ENCODE data around the gene CGB2. TPM values are rescaled to one million over a fixed set of nuclear protein-coding genes. Genes with fewer than 3 reads are reported as not detected.

Gene CGB2
- total RNA-seq, 1 experiment from 2014 or later = not detected

DNA sequence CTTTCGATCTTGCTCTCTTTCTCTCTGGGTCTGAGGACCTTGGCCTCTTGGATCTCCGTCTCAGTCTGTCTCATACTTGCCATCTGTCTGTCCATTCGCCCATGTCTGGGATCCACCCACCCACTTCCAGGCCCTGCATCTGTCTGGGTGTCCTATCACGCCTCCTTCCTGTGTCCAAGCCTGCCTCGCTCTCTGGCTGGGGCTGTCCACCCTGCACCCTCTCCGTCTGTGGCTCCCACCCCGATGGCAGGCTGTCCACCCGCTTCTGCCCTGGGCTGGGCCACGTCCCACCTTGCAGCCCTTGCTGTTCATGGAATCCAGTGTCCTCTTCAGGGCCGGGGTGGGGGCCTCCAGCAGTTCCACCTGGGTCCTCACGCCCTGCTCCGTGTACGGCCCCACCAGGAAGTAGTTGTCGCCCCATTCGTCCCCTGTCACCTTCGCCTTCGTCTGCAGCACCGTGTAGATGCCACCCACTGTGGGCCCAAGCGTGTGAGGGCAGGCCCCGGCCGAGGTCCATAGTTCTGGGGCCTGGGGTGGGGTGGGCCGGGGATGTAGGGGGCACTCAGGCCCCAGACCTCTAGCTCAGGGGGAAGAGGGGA is 40.6 kb upstream of the CGB2 start:
- Histone ChIP-seq H3K36me3 (ENCODE audit: low read depth) (no peaks in the 10 kb centered on the region), H3F3A (ENCODE audit: insufficient read depth, low read depth) (peaks cover 18% of the 10 kb centered on the region), H3K9me3 (ENCODE audit: insufficient read depth, low read depth) (no peaks in the 10 kb centered on the region), H2AFZ (no peak overlapping the region), H3K27me3 (ENCODE audit: insufficient read depth, low read depth) (no peaks in the 10 kb centered on the region), H3K4me2 (peak overlapping the region; percentile 95; the same call in 1 of the 2 replicates), H3K79me2 (ENCODE audit: low read depth) (peaks cover 52% of the 10 kb centered on the region), H3K27ac (no peak overlapping the region), H3K4me3 (no peak overlapping the region), H3K9me2 (ENCODE audit: insufficient read depth) (no peaks in the 10 kb centered on the region), H3K4me1 (replicated peaks; ENCODE audit: insufficient read depth) (peaks cover 16% of the 10 kb centered on the region), H4K20me1 (ENCODE audit: insufficient read depth) (peaks cover 3% of the 10 kb centered on the region)
- intact Hi-C loops (cut with micrococcal nuclease; ENCODE audit: unreplicated experiment) = loop anchor here (5.0 to 10.0 kb wide), 3 partner anchors 194 to 654 kb away; partner anchors contain the start of genes CA11, RRAS and SCAF1
- CTCF ChIA-PET = interaction anchor here (2.6 kb wide), 1 partner anchor 21 kb away, joined by 11 read pairs; no protein-coding TSS in a partner anchor
- DNase-seq = no peak
- TF ChIP-seq EZH2 (IDR thresholded peaks at IDR 0.05; ENCODE audit: low read depth) = no peak
- no peak for TF ChIP-seq CTCF (conservative IDR thresholded peaks at IDR 0.05)
- POLR2A ChIA-PET (ENCODE audit: unreplicated experiment) = interaction anchor here (1.1 kb wide), 1 partner anchor 29 kb away, joined by 4 read pairs; no protein-coding TSS in a partner anchor
- no TSS peak for BruUV-seq (replicated peaks)

DNA sequence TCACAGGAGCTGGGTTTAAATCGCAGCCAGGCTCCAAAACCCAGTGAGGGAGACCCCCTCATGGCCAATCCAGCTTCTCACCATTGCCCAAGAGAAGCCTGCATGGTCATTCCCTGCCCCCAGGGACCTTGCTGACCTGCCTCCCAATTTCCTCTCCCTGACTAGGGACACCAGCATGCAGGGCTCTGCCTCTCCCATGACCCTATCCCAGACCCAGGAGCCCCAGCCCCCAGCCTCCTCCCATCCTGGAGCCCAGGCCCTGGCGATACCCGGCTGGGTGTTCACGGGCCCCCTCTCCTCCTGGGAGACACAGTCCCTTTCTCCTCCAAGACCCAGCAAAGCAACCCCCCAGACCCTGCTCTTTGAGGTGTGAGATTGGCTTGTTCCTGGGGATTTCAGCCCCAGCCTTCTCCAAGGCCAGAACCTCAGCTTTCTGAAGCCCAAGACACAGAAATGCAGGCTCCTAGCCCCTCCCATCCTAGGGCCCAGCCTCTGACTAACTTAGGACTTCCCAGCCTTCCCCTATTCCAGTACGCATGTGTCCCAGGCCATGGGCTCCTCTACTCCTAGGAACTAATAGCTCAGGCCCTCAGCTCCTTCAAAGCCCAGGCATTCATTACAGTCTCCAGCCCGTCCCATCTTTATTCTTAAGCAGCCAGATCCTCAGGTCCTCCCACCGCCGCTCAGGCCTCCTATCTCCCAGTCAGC is 39.7 kb upstream of the CGB2 start:
- no peaks in the 10 kb centered on the region for H3K27me3 ChIP-seq (ENCODE audit: insufficient read depth, low read depth)
- no peaks in the 10 kb centered on the region for H3K9me3 ChIP-seq (ENCODE audit: insufficient read depth, low read depth)
- H3K4me2 ChIP-seq = peak overlapping the region; percentile 95
- peaks cover 12% of the 10 kb centered on the region for H3F3A ChIP-seq (ENCODE audit: insufficient read depth, low read depth)
- peaks cover 16% of the 10 kb centered on the region for H3K4me1 ChIP-seq (replicated peaks; ENCODE audit: insufficient read depth)
- no peak for TF ChIP-seq CTCF (conservative IDR thresholded peaks at IDR 0.05)
- no peak for TF ChIP-seq EZH2 (IDR thresholded peaks at IDR 0.05; ENCODE audit: low read depth)
- 0 out of 2 replicates have a peak overlapping the region, but pooled peaks have one; percentile 41 for H3K27ac ChIP-seq
- peak overlapping the region; percentile 97 for H3K4me3 ChIP-seq
- H3K36me3 ChIP-seq (ENCODE audit: low read depth) = 0 out of 2 replicates have a peak, but pooled peaks cover 2% of the 10 kb centered on the region
- DNase-seq = peak; percentile 64 to 67
- H3K79me2 ChIP-seq (ENCODE audit: low read depth) = peaks cover 62% of the 10 kb centered on the region
- H2AFZ ChIP-seq = peak overlapping the region; percentile 92
- POLR2A ChIA-PET (ENCODE audit: unreplicated experiment) = interaction anchor here (0.5 to 1.2 kb wide), 11 partner anchors 8 to 859 kb away, joined by 3 to 12 read pairs (median 5); no protein-coding TSS in a partner anchor
- CTCF ChIA-PET = interaction anchor here (0.5 to 2.6 kb wide), 11 partner anchors 8 to 279 kb away, joined by 3 to 11 read pairs (median 4); partner anchors contain the start of gene CGB7
- H4K20me1 ChIP-seq (ENCODE audit: insufficient read depth) = peaks cover 12% of the 10 kb centered on the region
- intact Hi-C loops (cut with micrococcal nuclease; ENCODE audit: unreplicated experiment) = loop anchor here (2.0 to 10.0 kb wide), 5 partner anchors 27 to 653 kb away; partner anchors contain the start of genes CA11, FTL, RRAS and SCAF1
- H3K9me2 ChIP-seq (ENCODE audit: insufficient read depth) = no peaks in the 10 kb centered on the region
- no TSS peak for BruUV-seq (replicated peaks)

GRCh38 chr19:48992581-48993174 is 39.0 kb upstream of the CGB2 start:
- H2AFZ ChIP-seq = peak overlapping the region; percentile 92

More at GRCh38 chr19:48992581-48993174, 39.0 kb upstream of the CGB2 start:
- ChIA-PET POLR2A (ENCODE audit: unreplicated experiment) (interaction anchor here (0.5 to 1.3 kb wide), 23 partner anchors 9 to 858 kb away, joined by 3 to 12 read pairs (median 4); partner anchors contain the start of genes CA11, CGB7, RPL18 and SPHK2), CTCF (interaction anchor here (0.5 to 2.6 kb wide), 22 partner anchors 9 to 499 kb away, joined by 3 to 11 read pairs (median 4); partner anchors contain the start of gene CGB7)
- H3K4me2 ChIP-seq = peak overlapping the region; percentile 95
- H3K27ac ChIP-seq = peak overlapping the region; percentile 41; the same call in 1 of the 2 replicates
- H3F3A ChIP-seq (ENCODE audit: insufficient read depth, low read depth) = peaks cover 10% of the 10 kb centered on the region; the same call in 1 of the 2 replicates
- peaks cover 16% of the 10 kb centered on the region for H3K4me1 ChIP-seq (replicated peaks; ENCODE audit: insufficient read depth)
- peaks cover 68% of the 10 kb centered on the region for H3K79me2 ChIP-seq (ENCODE audit: low read depth)
- DNase-seq = peak in 1 of 2 experiments; percentile 23
- intact Hi-C loops (cut with micrococcal nuclease; ENCODE audit: unreplicated experiment) = loop anchor here (2.0 to 10.0 kb wide), 5 partner anchors 28 to 652 kb away; partner anchors contain the start of genes CA11, FTL, RRAS and SCAF1
- H3K4me3 ChIP-seq = peak overlapping the region; percentile 97
- BruUV-seq (replicated peaks) = TSS peak; percentile 77
- 0 out of 2 replicates have a peak, but pooled peaks cover 5% of the 10 kb centered on the region for H3K36me3 ChIP-seq (ENCODE audit: low read depth)
- H3K27me3 ChIP-seq (ENCODE audit: insufficient read depth, low read depth) = no peaks in the 10 kb centered on the region
- TF ChIP-seq CTCF (conservative IDR thresholded peaks at IDR 0.05) (no peak), EZH2 (IDR thresholded peaks at IDR 0.05; ENCODE audit: low read depth) (no peak)
- peaks cover 19% of the 10 kb centered on the region for H4K20me1 ChIP-seq (ENCODE audit: insufficient read depth)
- no peaks in the 10 kb centered on the region for H3K9me3 ChIP-seq (ENCODE audit: insufficient read depth, low read depth)
- H3K9me2 ChIP-seq (ENCODE audit: insufficient read depth) = no peaks in the 10 kb centered on the region

Data from PC-9 (cell line).